Measurements from ENCODE around the gene NOXO1. TPM values are rescaled to one million over a fixed set of nuclear protein-coding genes. Genes with fewer than 3 reads are reported as not detected.
A peak's percentile ranks its signal among the peaks of the same experiment; 100 is the strongest.

Gene NOXO1
- total and polyA plus RNA-seq, 9 of the 15 experiments (the other 6 are each of a cell fraction or from before 2014, with no cell fraction given), result not detected

- Histone ChIP-seq H3K4me3 (peak overlapping the region; percentile 89), H4K20me1 (replicated peaks; ENCODE audit: control insufficient read depth, insufficient read depth, low read length) (peaks cover 35% of the 10 kb centered on the region), H3K9ac (ENCODE audit: insufficient read depth in 1 of 2, low read depth in 2 of 2, low read length in 2 of 2) (peak overlapping the region; percentile 93 to 94), H3K4me2 (ENCODE audit: insufficient read depth, low read length) (peak overlapping the region; percentile 100), H3K27ac (ENCODE audit: extremely low read depth, low read depth, low read length) (peak overlapping the region; percentile 85), H3K27me3 (ENCODE audit: control insufficient read depth in 2 of 2, insufficient read depth in 2 of 2, low read length in 2 of 2) (no peaks in the 10 kb centered on the region), H3K36me3 (ENCODE audit: control insufficient read depth, insufficient read depth, low read length) (peaks cover 38% of the 10 kb centered on the region), H2AFZ (ENCODE audit: low read depth, low read length) (no peak overlapping the region), H3K79me2 (ENCODE audit: control insufficient read depth, insufficient read depth, low read length) (peaks cover 75% of the 10 kb centered on the region), H3K9me1 (ENCODE audit: control insufficient read depth, insufficient read depth, low read length) (peaks cover 3% of the 10 kb centered on the region), H3K4me1 (replicated peaks in 1 of 2; ENCODE audit: control insufficient read depth in 2 of 2, insufficient read depth in 2 of 2, low read length in 2 of 2) (peaks cover 8 to 58% of the 10 kb centered on the region in 2 experiments; a peak in 4 of 5 replicates), H3K9me3 (replicated peaks; ENCODE audit: control insufficient read depth, insufficient read depth, low read depth, low read length) (no peaks in the 10 kb centered on the region)
- ChIA-PET POLR2A (interaction anchor here (0.7 to 3.9 kb wide), 47 partner anchors 7 to 520 kb away, joined by 3 to 103 read pairs (median 5); partner anchors contain the start of genes FAHD1, GFER, HAGH and MEIOB), CTCF (ENCODE audit: low intra/inter-chr PET ratio) (interaction anchor here (0.7 kb wide), 1 partner anchor 35 kb away, joined by 3 read pairs; no protein-coding TSS in a partner anchor)
- DNase-seq (ENCODE audit: extremely low read depth in 1 of 4, low spot score in 3 of 4) (peak in 2 of 4 experiments; percentile 43 to 59), ATAC-seq (peak; percentile 10), FAIRE-seq (peak; percentile 68)
- BruUV-seq (replicated peaks), result no TSS peak
- intact Hi-C loops (cut with micrococcal nuclease) (loop anchor here (2.0 kb wide), 1 partner anchor 21 kb away; the partner anchor contains the start of gene MSRB1), in situ Hi-C loops (cut with MboI) (no loop called here)
- 2% methylated on average over 37 of the region's 44 CpGs for WGBS (ENCODE audit: insufficient coverage, low coverage, missing lambda C conversion rate)
- peak; percentile 67; the same call in 1 of the 2 replicates for TF ChIP-seq ZBTB17 (CRISPR knock-in tag; IDR thresholded peaks at IDR 0.05)
- TF ChIP-seq HNRNPUL1 (IDR thresholded peaks at IDR 0.05; ENCODE audit: low read length), result peak; percentile 87; the same call in 1 of the 2 replicates
- peak; percentile 45; the same call in 1 of the 2 replicates for TF ChIP-seq POLR2AphosphoS5 (IDR thresholded peaks at IDR 0.05; ENCODE audit: control insufficient read depth, insufficient read depth, low read depth, low read length)
- no peak for TF ChIP-seq ZNF518B (CRISPR knock-in tag; IDR thresholded peaks at IDR 0.05)
- TF ChIP-seq SMAD3 (CRISPR knock-in tag; conservative IDR thresholded peaks at IDR 0.05), result no peak
- peak; percentile 57 to 80; a peak in 3 of 4 replicates for TF ChIP-seq MNT (conservative IDR thresholded peaks at IDR 0.05)
- 0 out of 2 replicates have a peak, but pooled peaks have one; percentile 6 for TF ChIP-seq ZBTB33 (CRISPR knock-in tag; IDR thresholded peaks at IDR 0.05)
- TF ChIP-seq TAF15 (IDR thresholded peaks at IDR 0.05; ENCODE audit: low read depth, low read length), result peak; percentile 85; the same call in 1 of the 2 replicates
- TF ChIP-seq THRAP3 (IDR thresholded peaks at IDR 0.05; ENCODE audit: borderline replicate concordance), result 0 out of 2 replicates have a peak, but pooled peaks have one; percentile 43
These were observed 17.3 kb downstream of the NOXO1 start for GRCh38 chr16:1963806-1964505.

Measured in K562 (cell line).